Muscle of leg (tissue), 11 donors: ENCODE data around the gene SMIM36. TPM values are rescaled to one million over a fixed set of nuclear protein-coding genes. Genes with fewer than 3 reads are reported as not detected.
"Not testable (repeated sequence)": the region's sequence is repeated elsewhere in the genome, so short reads cannot be mapped to it uniquely, and the experiment has no call there.

Experiments
- DNase-seq: peaks from one replicate; pipeline ENCODE4 v3.0.0; 2013
- H3K27ac ChIP-seq: one replicate; pipeline ENCODE4 v1.5.1; 2013; ENCODE audit warnings: mild to moderate bottlenecking, low read length, control low read depth
- H3K27me3 ChIP-seq: one replicate; pipeline ENCODE4 v1.6.1; 2013; ENCODE audit warnings: low read length; ENCODE audit not compliant: control insufficient read depth, insufficient read depth
- H3K36me3 ChIP-seq: one replicate; pipeline ENCODE4 v1.6.1; 2013; ENCODE audit warnings: low read length; ENCODE audit not compliant: control insufficient read depth, insufficient read depth
- H3K4me1 ChIP-seq: one replicate; pipeline ENCODE4 v1.6.1; 2013; ENCODE audit warnings: low read length; ENCODE audit not compliant: control insufficient read depth, insufficient read depth
- H3K4me3 ChIP-seq: one replicate; pipeline ENCODE4 v1.5.1; 2013; ENCODE audit warnings: low read length, control low read depth
- H3K9me3 ChIP-seq: replicated peaks from 2 replicates; pipeline ENCODE4 v1.6.1; 2013; ENCODE audit warnings: low read depth, low read length; ENCODE audit not compliant: control insufficient read depth
- WGBS: methylation state at CpG from one replicate; pipeline ENCODE4 v1.1.5; 2013; ENCODE audit warnings: missing lambda C conversion rate; ENCODE audit not compliant: insufficient coverage; 5-methylcytosine and 5-hydroxymethylcytosine counted together
- polyA plus RNA-seq, 8 donors: library from polyadenylated mRNA; unstranded; fragments of 120-200 nt; gene quantifications; one replicate each; pipeline versions ENCODE4 v1.2.1 to v1.2.3, GENCODE V29; 2013; ENCODE audit warnings: inconsistent platforms in 1 of 8, low replicate concordance in 1 of 8; ENCODE audit not compliant: insufficient read length in 8 of 8, insufficient read depth in 1 of 8
- total RNA-seq: library from RNA; stranded (reverse); fragments of 120-200 nt; gene quantifications from one replicate; pipeline ENCODE4 v1.2.4, GENCODE V29; 2013

Gene SMIM36
- total and polyA plus RNA-seq, 9 donors: 0.11 to 0.47 (median 0.13) TPM; not detected in 5

GRCh38 chr17:55435408-55435807 is 75.8 kb downstream of the SMIM36 start:
- Histone ChIP-seq H3K27ac (no peak overlapping the region), H3K9me3 (no peaks in the 10 kb centered on the region), H3K27me3 (no peaks in the 10 kb centered on the region), H3K36me3 (no peaks in the 10 kb centered on the region), H3K4me3 (no peak overlapping the region), H3K4me1 (peaks cover 5% of the 10 kb centered on the region)
- no peak for DNase-seq
- 86% methylated on average over 1 of the region's 4 CpGs for WGBS

- no peak for DNase-seq
- WGBS: no CpG with 5 or more reads among the region's 1 CpG
- H3K36me3 ChIP-seq: no peaks in the 10 kb centered on the region
- H3K27ac ChIP-seq: no peak overlapping the region
- peaks cover 5% of the 10 kb centered on the region for H3K4me1 ChIP-seq
- H3K27me3 ChIP-seq: no peaks in the 10 kb centered on the region
- no peak overlapping the region for H3K4me3 ChIP-seq
- no peaks in the 10 kb centered on the region for H3K9me3 ChIP-seq
Observed at GRCh38 chr17:55434721-55435120, 76.5 kb downstream of the SMIM36 start.

- H3K4me1 ChIP-seq: peaks cover 5% of the 10 kb centered on the region
- DNase-seq: peak; percentile 41
- no peaks in the 10 kb centered on the region for H3K36me3 ChIP-seq
- H3K27ac ChIP-seq: no peak overlapping the region
- WGBS: 40% methylated on average over 1 of the region's 7 CpGs
- H3K9me3 ChIP-seq: no peaks in the 10 kb centered on the region
- H3K27me3 ChIP-seq: no peaks in the 10 kb centered on the region
- H3K4me3 ChIP-seq: no peak overlapping the region
Observed at GRCh38 chr17:55433629-55434422, 77.4 kb downstream of the SMIM36 start.

GRCh38 chr17:55433029-55433628 is 78.1 kb downstream of the SMIM36 start:
- H3K4me1 ChIP-seq: peaks cover 5% of the 10 kb centered on the region
- no CpG with 5 or more reads among the region's 7 CpGs for WGBS
- H3K36me3 ChIP-seq: no peaks in the 10 kb centered on the region
- no peak for DNase-seq
- no peak overlapping the region for H3K4me3 ChIP-seq
- H3K27ac ChIP-seq: no peak overlapping the region
- H3K27me3 ChIP-seq: no peaks in the 10 kb centered on the region
- H3K9me3 ChIP-seq: no peaks in the 10 kb centered on the region

GRCh38 chr17:55432358-55433028 is 78.8 kb downstream of the SMIM36 start:
- Histone ChIP-seq H3K27me3 (no peaks in the 10 kb centered on the region), H3K36me3 (no peaks in the 10 kb centered on the region), H3K4me1 (peaks cover 5% of the 10 kb centered on the region), H3K27ac (no peak overlapping the region), H3K9me3 (no peaks in the 10 kb centered on the region), H3K4me3 (no peak overlapping the region)
- WGBS: 63% methylated on average over 2 of the region's 4 CpGs
- no peak for DNase-seq

- not testable (repeated sequence) for H3K36me3 ChIP-seq, H3K4me1 ChIP-seq, H3K4me3 ChIP-seq, DNase-seq, H3K27me3 ChIP-seq, H3K9me3 ChIP-seq, H3K27ac ChIP-seq
- WGBS: no CpG with 5 or more reads among the region's 1 CpG
Observed at GRCh38 chr17:55431914-55432313, 79.3 kb downstream of the SMIM36 start.

- no peaks in the 10 kb centered on the region for H3K27me3 ChIP-seq
- peak overlapping the region; percentile 72 for H3K27ac ChIP-seq
- H3K4me3 ChIP-seq: no peak overlapping the region
- peak; percentile 28 for DNase-seq
- WGBS: 50% methylated on average over 2 of the region's 4 CpGs
- H3K9me3 ChIP-seq: no peaks in the 10 kb centered on the region
- no peaks in the 10 kb centered on the region for H3K36me3 ChIP-seq
- H3K4me1 ChIP-seq: peaks cover 5% of the 10 kb centered on the region
Observed at GRCh38 chr17:55430541-55431288, 80.5 kb downstream of the SMIM36 start.

GRCh38 chr17:55427587-55427882 is 83.7 kb downstream of the SMIM36 start:
- no peaks in the 10 kb centered on the region for H3K27me3 ChIP-seq
- H3K27ac ChIP-seq: no peak overlapping the region
- H3K36me3 ChIP-seq: no peaks in the 10 kb centered on the region
- no peaks in the 10 kb centered on the region for H3K9me3 ChIP-seq
- no peak overlapping the region for H3K4me3 ChIP-seq
- no peak for DNase-seq
- H3K4me1 ChIP-seq: peaks cover 2% of the 10 kb centered on the region
- no CpG with 5 or more reads among the region's 2 CpGs for WGBS

GRCh38 chr17:55426851-55427586 is 84.2 kb downstream of the SMIM36 start:
- no peak for DNase-seq
- no peaks in the 10 kb centered on the region for H3K36me3 ChIP-seq
- no peak overlapping the region for H3K27ac ChIP-seq
- no CpG with 5 or more reads among the region's 2 CpGs for WGBS
- H3K27me3 ChIP-seq: no peaks in the 10 kb centered on the region
- peaks cover 4% of the 10 kb centered on the region for H3K4me1 ChIP-seq
- H3K4me3 ChIP-seq: no peak overlapping the region
- H3K9me3 ChIP-seq: no peaks in the 10 kb centered on the region
